Pulmonary artery endothelial cell (primary cell): Measurements from ENCODE around the gene RPL13. TPM values are rescaled to one million over a fixed set of nuclear protein-coding genes. Genes with fewer than 3 reads are reported as not detected.
"Not testable (repeated sequence)": the region's sequence is repeated elsewhere in the genome, so short reads cannot be mapped to it uniquely, and the experiment has no call there.

Source experiments
- DNase-seq: peaks from one replicate; pipeline ENCODE4 v3.0.0-alpha.2; 2011; ENCODE audit warnings: low read depth, low spot score
- total RNA-seq: library from RNA; depleted of rRNA; stranded (reverse); fragments of >200 nt; gene quantifications from 2 replicates; pipeline ENCODE4 v1.2.3, GENCODE V29; 2014

Gene RPL13
- total RNA-seq, 1 donor from 2014 or later: 3,609 TPM

DNA sequence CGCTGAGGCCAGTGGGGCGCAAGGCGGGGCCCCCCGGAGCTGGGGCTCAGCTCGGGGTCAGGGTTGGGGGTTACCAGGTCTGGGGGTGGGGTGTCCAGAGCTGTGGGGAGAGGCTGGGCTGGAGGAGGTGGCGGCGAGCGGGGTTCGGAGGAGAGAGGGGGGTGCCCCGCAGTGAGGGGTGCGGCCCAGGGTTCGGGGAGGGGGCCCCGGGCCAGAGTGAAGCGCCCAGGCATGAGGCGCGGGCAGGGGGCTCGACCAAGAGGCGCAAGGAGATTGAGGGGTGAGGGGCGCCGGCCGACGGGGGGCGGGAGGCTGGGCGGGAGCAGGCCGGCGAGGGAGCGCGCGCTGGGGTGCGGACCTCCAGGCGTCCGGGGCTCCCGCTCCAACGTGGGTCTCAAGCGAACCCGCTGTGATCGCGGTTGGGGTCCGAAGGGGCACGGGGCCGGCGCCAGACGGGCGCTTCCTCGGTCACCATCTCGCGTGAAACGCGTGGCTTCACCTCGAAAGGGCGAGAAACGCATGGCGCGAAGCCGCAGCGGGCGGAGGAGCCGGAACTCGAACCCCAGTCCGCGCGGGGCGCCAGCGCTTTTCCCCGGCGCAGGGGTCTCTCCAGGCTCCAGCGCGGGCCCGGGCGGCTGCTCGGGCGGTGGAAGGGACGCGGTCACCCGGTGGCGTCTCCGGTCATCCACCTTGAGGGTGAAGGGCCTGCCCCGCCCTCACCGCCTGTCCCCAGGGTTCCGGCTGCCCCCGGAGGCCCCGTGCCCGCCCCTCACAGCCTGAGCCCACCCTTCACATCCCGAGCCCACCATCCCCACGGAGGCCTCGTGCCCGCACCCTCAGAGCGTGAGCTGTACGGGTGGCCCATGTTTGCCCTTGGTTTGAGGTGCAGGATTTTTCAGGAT, 15.9 kb downstream of the RPL13 start:
- DNase-seq: no peak

DNA sequence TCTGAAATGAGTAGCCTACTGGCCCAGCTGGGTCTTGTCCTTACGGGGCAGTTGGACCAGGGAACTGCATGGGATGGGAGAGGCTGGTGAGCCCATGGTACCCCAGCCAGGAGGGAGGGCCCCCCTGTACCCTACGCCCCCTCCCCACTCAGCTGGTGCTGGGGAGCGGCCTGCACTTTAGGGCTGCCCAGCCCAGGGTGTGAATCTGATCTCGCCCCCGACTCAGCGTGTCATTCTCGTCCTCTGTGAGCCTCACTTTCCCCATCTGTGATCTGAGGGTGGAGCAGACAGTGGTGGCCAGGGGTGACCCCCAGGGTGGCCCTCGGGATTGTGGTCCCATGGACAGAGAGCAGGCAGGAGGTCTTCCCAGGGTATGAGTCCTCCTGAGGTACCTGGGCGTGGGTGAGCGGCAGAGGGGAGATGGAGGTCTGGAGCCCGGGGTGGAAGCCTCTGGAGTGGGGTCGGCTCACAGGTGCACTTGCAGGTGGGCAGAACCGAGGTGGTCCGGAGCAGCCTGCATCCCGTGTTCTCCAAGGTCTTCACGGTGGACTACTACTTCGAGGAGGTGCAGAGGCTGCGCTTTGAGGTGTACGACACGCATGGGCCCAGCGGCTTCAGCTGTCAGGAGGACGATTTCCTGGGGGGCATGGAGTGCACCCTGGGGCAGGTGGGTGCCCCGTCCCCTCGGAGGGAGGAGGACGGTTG, 16.7 kb downstream of the RPL13 start:
- DNase-seq: no peak

DNA sequence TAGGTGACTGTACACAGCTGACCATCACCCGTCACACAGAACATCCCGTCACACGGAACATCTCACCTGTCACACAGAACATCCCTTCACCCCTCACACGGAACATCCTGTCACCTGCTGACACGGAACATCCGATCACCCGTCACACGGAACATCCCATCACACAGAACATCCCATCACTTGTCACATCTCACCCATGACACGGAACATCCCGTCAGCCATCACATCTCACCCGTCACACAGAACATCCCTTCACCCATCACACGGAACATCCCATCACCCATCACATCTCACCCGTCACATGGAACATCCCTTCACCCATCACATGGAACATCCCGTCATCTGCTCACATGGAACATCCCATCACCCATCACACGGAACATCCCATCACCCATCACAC, 18.9 kb downstream of the RPL13 start:
- no peak for DNase-seq

DNA sequence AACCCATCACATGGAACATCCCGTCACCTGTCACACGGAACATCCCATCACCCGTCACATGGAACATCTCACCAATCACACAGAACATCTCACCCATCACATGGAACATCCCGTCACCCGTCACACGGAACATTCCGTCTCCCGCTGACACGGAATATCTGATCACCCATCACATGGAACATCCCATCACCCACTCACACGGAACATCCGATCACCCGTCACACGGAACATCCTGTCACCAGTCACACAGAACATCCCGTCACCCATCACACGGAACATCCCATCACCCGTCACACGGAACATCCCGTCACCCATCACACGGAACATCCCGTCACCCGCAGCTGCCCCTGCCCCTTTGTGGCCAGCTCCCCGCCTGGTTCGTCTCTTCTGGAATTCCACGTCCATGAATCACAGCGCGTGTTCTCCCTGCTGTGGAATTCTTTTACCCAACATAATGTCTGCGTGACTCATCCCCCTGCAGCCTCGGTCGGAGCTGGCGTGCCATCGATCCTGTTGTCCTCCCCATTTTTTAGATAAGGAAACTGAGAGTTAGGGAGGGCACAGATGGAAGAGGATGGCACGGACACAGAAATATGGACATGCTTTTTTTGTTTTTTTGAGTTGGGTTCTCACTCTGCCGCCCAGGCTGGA, 20.7 kb downstream of the RPL13 start:
- DNase-seq: peak; percentile 66

DNA sequence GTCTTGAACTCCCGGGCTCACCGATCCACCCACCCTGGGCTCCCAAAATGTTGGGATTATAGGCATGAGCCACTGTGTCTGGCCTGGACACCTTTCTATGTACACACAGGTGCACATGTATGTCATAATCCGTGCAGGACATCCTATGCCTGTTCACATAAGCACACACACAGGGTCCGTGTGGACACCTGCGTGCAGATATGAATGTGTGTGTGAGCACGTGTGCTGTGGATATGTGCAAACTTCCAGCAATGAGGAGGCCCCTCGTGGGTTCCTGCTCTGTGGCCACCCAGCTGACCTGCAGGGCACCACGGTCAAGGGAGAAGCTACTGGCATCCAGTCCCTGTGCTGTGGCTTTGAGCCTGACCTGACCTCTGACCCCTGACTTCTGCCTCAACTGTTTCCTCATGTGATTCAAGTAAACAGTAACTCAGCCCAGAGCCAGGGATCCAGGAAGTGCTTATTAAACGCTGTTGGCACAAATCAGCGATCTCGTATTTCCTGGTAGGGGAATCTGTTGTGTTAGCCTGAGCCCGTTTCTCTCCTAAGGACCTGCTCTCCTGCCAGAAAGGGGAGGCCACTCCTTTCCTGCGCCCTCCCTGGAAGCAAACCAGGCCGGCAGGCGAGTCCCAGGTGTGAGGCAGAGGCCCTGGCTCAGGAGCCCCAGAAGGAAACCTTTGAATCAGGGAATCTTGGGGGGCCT, 21.5 kb downstream of the RPL13 start:
- peak; percentile 66 for DNase-seq

DNA sequence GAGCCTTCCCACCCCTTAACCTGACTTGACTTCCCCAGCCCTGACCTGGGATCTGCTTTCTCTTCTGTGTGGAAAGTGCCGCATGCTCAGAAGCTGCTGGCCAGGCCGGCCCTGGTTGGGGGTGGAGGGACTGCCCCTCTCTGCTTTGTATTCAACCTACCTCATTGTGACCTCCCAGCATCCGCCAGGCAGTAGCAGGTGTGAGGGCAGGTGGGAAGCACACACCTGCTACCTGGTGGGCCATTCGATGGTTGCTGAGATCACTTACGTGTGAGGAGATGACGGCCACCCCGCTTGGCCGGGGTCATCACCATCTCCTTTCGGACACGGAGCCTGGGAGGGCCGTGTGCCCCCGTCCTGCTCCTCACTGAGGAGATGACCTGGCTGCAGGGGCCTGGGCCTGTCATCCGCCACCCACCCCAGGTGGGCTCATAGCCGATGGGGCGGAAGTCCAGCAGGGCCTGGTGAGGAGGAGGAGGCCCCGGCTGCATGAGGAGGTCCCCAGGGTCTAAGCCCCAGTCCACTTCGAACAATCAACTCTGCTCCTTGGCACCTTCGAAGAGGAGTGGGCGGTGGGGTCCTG, 22.2 kb downstream of the RPL13 start:
- no peak for DNase-seq

DNA sequence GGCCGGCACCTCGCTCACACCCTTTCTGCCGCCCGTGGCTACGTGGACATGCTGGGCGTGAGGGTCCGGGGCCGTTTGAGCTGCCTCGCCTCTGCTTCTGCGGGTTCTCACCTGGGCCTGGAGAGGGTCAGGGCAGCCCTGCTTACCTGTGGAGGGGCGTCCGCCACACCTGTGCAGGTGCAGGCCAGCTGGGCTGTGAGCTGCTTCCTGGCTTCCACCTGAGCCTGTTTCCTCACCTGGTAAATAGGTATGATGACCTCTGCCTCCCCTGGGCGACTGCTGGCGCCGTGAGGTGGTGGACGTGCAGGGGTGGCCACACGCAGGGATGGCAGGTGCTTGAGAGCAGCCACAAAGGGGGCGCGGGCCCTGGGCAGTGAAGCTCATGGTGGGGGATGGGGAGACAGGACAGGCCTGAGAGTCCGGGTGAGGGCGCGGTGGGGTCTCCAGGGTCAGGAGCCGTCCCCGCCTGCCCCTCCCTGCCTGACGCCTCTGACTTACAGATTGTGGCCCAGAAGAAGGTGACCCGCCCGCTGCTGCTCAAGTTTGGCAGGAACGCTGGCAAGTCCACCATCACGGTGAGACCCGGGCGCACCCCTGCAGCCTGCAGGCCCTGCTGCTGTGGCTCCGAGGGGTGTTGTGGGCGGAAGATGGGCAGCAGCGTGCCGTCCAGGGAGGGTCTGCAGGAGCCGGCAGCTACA, 22.9 kb downstream of the RPL13 start:
- DNase-seq: no peak

DNA sequence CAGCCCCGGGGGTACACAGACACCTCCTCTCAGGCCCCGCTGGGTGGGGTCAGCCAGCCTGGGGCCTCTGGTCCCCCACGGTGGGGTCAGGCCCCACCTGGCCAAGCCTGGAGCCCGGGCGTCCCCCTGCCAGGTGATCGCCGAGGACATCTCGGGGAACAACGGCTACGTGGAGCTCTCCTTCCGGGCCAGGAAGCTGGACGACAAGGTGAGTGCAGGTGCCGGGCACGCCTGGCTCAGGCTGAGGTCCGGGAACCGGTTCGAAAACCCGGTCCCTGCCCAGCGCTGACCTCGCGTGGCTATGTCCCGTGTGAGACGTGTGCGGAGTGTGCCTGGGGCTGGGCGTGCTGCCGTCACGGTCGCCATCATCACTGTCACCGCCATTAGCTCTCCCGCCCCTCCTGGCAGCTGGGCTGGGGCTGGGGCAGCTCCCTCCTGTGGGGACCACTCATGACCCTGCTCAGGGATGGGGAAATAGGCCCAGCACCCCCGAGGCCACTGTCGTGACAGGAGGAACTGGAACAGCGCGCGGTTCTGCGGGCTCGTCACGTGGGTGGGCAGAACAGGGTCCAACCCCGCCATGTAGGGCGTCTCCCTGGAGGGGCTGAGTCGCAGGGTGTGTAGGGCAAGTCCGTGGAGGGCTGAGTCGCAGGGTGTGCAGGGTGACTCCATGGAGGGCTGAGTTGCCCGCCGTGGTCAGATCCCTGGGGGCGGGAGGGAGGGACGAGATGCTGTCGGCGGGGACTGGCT, 23.6 kb downstream of the RPL13 start:
- no peak for DNase-seq

DNA sequence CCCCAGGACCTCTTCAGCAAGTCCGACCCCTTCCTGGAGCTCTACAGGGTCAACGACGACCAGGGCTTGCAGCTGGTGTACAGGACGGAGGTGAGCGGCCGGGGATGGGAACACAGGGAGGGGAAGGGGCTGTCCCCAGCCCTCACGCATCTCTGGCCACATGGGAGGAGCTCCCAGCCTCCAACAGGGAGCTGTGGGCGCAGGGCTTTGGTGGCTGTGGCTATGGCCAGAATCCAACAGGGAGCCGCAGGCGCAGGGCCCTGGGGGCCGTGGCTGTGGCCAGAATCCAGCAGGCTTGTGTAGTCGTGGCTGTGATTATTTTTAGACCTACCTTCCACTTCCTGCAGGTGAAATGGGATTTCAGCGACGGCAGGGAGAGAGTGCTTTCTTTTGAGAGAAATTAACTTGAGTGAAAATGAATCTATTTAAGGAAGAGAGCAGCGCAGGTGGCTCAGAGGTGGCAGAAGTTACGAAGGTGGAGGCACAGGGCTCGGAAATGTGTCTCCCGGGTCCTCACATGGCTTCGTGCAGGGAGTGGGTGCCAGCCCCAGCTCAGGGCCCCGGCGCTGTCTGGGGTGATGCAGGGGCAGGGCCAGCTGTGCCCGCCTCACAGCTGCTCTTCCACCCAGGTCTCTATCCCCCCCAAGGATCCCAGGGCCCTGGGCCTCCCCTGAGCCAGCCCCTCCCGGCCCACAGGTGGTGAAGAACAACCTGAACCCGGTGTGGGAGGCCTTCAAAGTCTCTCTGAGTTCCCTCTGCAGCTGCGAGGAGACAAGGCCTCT, 24.5 kb downstream of the RPL13 start:
- DNase-seq: no peak

DNA sequence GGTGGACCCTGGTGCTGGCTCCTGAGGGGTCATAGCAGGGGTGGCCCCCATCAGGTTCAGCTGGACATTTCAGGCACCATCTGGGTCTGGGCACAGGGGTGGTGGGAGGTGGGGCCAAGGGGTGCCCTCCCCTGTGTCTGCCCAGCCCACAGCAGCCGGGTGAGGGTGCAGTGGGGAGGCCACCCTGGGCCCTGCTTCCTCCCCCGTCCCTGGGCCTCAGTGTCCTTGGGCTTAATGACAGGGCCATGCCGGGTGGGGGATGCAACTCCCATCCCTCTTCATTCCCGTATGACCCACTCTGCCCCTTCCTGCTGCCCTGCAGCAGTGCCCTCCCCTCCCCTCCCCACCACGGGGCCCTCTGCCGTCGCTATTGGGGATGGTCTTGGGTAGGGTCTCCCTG, 25.7 kb downstream of the RPL13 start:
- no peak for DNase-seq

DNA sequence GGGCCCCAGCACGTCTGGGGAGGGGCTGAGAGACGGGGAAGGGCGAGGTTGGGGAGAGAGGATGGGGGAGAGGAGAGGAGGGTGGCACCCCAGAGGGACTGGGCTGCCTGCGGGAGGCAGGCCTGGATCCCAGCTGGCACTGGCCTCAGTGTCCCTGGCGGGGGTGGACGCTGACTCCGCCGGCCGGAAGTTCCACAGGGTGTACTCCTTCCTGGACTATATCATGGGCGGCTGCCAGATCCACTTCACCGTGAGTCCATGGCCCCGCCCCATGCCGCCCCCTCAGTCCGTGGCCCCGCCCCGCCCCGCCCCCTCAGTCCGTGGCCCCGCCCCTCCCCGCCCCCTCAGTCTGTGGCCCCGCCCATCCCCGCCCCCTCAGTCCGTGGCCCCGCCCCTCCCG, 26.4 kb downstream of the RPL13 start:
- no peak for DNase-seq

DNA sequence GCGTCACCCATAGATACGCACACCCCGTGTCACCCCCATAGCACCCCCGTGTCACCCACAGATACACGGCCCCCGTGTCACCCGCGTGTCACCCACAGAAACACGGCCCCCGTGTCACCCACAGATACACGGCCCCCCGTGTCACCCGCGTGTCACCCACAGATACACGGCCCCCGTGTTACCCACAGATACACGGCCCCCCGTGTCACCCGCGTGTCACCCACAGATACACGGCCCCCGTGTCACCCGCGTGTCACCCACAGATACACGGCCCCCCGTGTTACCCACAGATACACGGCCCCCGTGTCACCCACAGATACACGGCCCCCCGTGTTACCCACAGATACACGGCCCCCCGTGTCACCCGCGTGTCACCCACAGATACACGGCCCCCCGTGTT, 27.2 kb downstream of the RPL13 start:
- DNase-seq: not testable (repeated sequence)

DNA sequence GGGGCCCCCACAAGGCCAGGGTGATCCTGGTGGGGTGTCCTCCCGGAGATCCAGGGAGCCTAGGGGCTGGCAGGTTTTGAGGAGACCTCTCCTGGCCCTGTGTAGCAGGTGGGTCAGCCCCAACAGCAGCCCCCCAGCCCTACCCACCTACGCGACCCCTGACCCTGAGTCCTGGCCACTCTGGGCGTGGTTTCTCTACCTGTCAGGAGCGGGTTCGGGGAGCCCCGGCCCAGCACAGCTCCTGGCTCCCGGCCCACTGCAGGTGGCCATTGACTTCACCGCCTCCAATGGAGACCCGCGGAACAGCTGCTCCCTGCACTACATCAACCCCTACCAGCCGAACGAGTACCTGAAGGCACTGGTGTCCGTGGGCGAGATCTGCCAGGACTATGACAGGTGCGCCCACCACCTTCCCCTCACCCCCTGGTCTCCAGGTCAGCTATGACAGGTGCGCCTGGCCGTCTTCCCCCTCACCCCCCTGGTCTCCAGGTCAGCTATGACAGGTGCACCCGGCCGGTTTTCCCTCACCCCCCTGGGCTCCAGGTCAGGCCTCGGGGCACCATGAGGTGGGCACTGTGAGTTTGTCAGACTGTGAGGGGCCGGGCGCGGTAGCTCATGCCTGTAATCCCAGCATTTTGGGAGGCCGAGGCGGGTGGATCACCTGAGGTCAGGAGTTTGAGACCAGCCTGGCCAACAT, 28.1 kb downstream of the RPL13 start:
- no peak for DNase-seq

DNA sequence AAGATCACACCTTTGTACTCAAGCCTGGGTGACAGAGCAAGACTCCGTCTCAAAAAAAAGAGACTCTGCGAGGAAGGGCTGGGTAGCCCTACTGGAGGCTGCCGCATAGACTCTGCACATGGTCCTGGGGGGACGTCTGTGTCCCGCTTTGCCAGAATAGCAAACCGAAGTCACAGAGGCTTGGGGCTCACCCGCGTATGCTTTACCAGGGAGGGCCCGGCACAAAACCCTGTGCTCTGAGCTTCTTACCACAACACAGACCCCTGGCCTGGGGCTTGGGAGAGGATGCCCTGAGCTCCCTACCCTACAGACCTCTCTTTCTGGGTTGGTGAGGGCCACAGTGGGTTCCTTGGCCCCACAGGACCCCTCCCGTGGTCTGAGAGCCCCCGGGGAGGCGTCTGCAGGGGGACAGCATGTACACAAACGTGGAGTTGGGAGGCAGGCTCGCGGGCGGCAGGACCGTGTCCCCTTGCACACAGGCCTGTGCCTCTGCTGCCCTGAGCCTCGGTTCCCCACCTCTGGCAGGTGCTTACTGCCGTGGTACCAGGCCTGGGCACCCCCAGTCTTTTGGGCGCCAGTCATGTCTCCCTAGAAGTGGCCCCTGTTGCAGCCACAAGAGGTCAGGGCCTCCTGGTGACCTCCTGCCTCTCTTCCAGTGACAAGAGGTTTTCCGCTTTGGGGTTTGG, 28.9 kb downstream of the RPL13 start:
- no peak for DNase-seq

DNA sequence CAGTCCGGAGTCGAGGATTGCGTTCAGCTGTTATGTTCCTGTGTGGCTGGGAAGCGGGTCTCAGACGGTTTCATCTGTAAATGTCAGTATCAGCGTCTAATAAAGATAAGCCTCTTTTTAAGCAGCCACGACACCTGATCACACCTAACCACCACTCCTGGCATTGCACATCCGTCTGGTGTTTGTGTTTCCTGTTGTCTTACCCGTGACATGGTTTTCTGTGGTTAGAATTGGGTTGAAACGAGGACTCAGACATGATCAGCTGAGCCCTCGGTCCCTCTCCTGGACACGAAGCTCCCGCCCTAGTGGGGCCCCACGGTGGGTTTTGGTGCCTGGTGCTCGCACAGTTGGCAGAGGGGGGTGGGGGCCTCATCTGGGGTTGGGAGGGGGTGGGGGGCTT, 33.4 kb downstream of the RPL13 start:
- no peak for DNase-seq

DNA sequence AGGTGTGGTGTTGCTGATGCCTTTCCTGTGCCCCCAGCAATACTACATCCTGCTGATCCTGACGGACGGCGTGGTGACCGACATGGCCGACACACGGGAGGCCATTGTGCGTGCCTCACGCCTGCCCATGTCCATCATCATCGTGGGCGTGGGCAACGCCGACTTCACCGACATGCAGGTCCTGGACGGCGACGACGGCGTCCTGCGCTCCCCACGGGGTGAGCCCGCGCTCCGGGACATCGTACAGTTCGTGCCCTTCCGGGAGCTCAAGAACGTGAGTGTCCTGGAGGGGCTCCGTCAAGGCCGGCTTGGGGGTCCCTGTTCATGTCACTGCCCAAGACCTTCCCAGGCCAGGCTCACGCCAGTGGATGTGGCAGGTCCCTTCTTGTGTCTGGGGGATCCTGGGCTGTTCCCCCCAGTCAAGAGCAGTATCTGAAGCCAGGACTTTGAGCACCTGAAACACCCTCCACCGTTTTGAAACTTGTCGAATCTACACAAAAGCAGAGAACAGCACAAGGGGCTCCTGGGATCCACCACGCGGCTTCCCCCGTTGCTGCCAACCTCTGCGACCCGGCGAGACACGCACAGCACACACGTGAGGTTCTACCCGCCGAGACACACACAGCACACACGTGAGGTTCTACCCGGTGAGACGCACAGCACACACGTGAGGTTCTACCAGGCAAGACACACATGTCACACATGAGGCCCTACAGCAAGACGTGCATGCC, 35.0 kb downstream of the RPL13 start:
- no peak for DNase-seq

DNA sequence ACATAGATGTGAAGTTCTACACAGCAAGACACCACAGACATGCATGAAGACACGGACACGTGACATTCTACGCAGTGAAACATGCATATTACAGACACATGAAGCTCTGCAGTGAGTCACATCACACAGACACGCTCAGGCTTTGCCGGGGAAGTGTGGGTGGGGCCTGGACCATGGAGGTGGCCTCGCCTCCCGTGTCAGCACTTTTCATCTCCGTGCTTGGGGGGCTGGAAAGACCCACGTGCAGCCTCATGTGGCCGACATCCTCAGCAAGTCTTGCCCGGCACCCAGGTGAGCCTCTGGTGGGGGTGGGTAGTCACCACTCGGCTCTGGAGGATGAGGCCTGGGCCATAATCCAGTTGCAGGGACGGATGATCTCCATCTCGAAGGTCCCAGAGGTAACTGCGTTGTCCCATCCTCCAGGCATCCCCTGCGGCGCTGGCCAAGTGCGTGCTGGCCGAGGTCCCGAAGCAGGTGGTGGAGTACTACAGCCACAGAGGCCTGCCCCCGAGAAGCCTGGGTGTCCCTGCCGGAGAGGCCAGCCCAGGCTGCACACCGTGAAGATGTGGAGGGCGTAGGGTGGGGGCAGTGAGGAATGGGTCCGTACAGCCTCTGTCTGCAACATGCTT, 35.7 kb downstream of the RPL13 start:
- DNase-seq: no peak
